Measurements from ENCODE around the gene ZNF618.

- TF ChIP-seq EZH2 (IDR thresholded peaks at IDR 0.05; ENCODE audit: low read length, unreplicated experiment): no peak
- no peak for TF ChIP-seq CTCF (conservative IDR thresholded peaks at IDR 0.05; ENCODE audit: low read depth, low read length)
- no peak for TF ChIP-seq EZH2phosphoT487 (IDR thresholded peaks at IDR 0.05; ENCODE audit: borderline replicate concordance, low read length)
These were observed 124.7 kb downstream of the ZNF618 start for GRCh38 chr9:114000671-114001409.

All from PC-3 (cell line).